ENCODE data around the gene TTC12. TPM values are rescaled to one million over a fixed set of nuclear protein-coding genes. Genes with fewer than 3 reads are reported as not detected.
A peak's percentile ranks its signal among the peaks of the same experiment; 100 is the strongest.

TTC12 gene, protein sequence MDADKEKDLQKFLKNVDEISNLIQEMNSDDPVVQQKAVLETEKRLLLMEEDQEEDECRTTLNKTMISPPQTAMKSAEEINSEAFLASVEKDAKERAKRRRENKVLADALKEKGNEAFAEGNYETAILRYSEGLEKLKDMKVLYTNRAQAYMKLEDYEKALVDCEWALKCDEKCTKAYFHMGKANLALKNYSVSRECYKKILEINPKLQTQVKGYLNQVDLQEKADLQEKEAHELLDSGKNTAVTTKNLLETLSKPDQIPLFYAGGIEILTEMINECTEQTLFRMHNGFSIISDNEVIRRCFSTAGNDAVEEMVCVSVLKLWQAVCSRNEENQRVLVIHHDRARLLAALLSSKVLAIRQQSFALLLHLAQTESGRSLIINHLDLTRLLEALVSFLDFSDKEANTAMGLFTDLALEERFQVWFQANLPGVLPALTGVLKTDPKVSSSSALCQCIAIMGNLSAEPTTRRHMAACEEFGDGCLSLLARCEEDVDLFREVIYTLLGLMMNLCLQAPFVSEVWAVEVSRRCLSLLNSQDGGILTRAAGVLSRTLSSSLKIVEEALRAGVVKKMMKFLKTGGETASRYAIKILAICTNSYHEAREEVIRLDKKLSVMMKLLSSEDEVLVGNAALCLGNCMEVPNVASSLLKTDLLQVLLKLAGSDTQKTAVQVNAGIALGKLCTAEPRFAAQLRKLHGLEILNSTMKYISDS
- polyA plus RNA-seq (2012; rRNA removed): 15.1 and 22.9 TPM in 2 replicates
- polyA plus RNA-seq (2012; cell fraction: cytosol; rRNA removed): 11.5 and 13.1 TPM in 2 replicates
- polyA plus RNA-seq (2012; cell fraction: nucleus; rRNA removed): 87.5 and 88.6 TPM in 2 replicates

DNA sequence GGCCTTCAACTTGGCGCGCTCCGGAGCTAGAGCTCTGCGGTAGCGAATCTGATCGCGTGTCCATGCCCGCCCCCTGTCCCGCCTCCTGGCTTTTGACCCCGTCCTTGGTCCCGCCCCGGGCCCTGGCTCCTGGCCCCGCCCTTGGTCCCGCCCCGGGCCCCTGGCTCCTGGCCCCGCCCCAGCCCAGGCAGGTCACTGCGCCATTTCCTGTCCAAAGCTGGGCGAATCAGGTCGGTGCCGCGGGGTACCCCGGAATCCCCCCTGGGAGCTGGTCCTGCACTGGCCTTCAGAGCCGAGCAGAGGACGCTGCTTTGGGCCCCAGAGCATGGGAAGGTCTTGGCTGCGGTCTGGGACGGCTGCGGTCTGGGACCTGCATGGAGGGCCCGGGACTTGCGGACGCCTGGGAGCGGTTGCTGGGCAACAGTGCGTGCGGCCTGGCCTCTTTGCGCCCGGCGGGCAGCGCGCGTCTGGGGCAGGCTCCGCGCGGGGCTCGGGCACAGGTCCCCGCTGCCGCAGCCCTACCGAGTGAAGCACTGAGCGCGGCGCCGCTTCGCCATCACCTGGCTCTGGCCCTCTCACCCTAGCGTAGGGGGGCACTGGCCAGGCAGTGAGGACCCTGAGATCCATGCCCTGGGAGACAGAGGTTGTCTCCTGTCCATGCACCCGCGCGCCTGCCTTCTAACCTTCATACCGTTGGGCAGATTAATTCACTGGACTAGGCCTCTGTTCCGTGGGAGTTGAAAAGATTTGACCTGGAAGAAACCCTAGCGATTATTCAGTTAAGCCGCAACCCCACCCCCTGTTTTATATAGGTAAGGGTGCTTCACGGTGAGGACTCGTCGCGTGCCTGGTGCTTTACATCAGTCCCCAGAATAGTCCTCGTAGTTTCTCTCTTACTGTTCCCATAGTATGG is at the start of gene TTC12:
Gene TTC12 (plus strand): TSS at position 195 of the 913 bp plus-strand sequence. CDS start 1,675 bp downstream, outside the sequence.
- H3K4me2 ChIP-seq: peak within 1 kb of the TSS; percentile 85
- H3K4me3 ChIP-seq (ENCODE audit: low read depth in 2 of 2, low read length in 1 of 2): peak within 1 kb of the TSS; percentile 75 to 95
- H4K20me1 ChIP-seq (ENCODE audit: insufficient read depth): no peaks in the 10 kb centered on the region
- peak; percentile 97 for DNase-seq
- CTCF ChIA-PET: interaction anchor here (1.1 to 2.5 kb wide), 7 partner anchors 9 to 947 kb away, joined by 4 to 9 read pairs (median 5); no protein-coding TSS in a partner anchor
- H3K36me3 ChIP-seq (replicated peaks in 1 of 2; ENCODE audit: control insufficient read depth in 1 of 2, insufficient read depth in 2 of 2, low read length in 1 of 2): peaks cover 7 to 18% of the 10 kb centered on the region in 2 experiments
- H3K4me1 ChIP-seq (ENCODE audit: control insufficient read depth in 1 of 2, insufficient read depth in 2 of 2, low read depth in 1 of 2, low read length in 1 of 2): peaks cover 0 to 13% of the 10 kb centered on the region in 2 experiments; a peak in 2 of 4 replicates
- 6% methylated on average over 26 of the region's 64 CpGs for WGBS (ENCODE audit: low lambda C conversion rate)
- peak within 1 kb of the TSS; percentile 65 for H3K9ac ChIP-seq
- no peaks in the 10 kb centered on the region for H3F3A ChIP-seq (replicated peaks; ENCODE audit: insufficient read depth)
- no peaks in the 10 kb centered on the region for H3K9me2 ChIP-seq
- no peaks in the 10 kb centered on the region for H3K79me2 ChIP-seq (ENCODE audit: insufficient read depth)
- H3K27ac ChIP-seq (ENCODE audit: low read depth in 2 of 2, low read length in 1 of 2): peak within 1 kb of the TSS; percentile 77 to 95
- H3K9me3 ChIP-seq: no peaks in the 10 kb centered on the region
- POLR2A ChIA-PET: interaction anchor here (0.6 to 1.2 kb wide), 4 partner anchors 87 to 416 kb away, joined by 3 read pairs; partner anchors contain the start of gene DRD2
- no peaks in the 10 kb centered on the region for H3K27me3 ChIP-seq (ENCODE audit: insufficient read depth)
- H2AFZ ChIP-seq (ENCODE audit: low read depth): peak within 1 kb of the TSS; percentile 95
- peak; percentile 83 for TF ChIP-seq MXI1 (IDR thresholded peaks at IDR 0.05; ENCODE audit: low read depth, low read length)
- TF ChIP-seq, protein P1, sequence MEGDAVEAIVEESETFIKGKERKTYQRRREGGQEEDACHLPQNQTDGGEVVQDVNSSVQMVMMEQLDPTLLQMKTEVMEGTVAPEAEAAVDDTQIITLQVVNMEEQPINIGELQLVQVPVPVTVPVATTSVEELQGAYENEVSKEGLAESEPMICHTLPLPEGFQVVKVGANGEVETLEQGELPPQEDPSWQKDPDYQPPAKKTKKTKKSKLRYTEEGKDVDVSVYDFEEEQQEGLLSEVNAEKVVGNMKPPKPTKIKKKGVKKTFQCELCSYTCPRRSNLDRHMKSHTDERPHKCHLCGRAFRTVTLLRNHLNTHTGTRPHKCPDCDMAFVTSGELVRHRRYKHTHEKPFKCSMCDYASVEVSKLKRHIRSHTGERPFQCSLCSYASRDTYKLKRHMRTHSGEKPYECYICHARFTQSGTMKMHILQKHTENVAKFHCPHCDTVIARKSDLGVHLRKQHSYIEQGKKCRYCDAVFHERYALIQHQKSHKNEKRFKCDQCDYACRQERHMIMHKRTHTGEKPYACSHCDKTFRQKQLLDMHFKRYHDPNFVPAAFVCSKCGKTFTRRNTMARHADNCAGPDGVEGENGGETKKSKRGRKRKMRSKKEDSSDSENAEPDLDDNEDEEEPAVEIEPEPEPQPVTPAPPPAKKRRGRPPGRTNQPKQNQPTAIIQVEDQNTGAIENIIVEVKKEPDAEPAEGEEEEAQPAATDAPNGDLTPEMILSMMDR (IDR thresholded peaks at IDR 0.05): no peak
- TF ChIP-seq RXRA (IDR thresholded peaks at IDR 0.05; ENCODE audit: borderline replicate concordance, low read depth): no peak
- TF ChIP-seq USF2 (IDR thresholded peaks at IDR 0.05; ENCODE audit: borderline replicate concordance, low read depth, low read length): no peak
- no peak for TF ChIP-seq FOSL2 (IDR thresholded peaks at IDR 0.05; ENCODE audit: borderline replicate concordance, low read depth)
- TF ChIP-seq, protein P2, sequence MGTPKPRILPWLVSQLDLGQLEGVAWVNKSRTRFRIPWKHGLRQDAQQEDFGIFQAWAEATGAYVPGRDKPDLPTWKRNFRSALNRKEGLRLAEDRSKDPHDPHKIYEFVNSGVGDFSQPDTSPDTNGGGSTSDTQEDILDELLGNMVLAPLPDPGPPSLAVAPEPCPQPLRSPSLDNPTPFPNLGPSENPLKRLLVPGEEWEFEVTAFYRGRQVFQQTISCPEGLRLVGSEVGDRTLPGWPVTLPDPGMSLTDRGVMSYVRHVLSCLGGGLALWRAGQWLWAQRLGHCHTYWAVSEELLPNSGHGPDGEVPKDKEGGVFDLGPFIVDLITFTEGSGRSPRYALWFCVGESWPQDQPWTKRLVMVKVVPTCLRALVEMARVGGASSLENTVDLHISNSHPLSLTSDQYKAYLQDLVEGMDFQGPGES (IDR thresholded peaks at IDR 0.05; ENCODE audit: low read depth, low read length): no peak
- no peak for TF ChIP-seq USF1 (IDR thresholded peaks at IDR 0.05; ENCODE audit: borderline replicate concordance, low read depth)
- TF ChIP-seq TCF12 (IDR thresholded peaks at IDR 0.05): no peak
- no peak for TF ChIP-seq GATA2 (CRISPR knock-in tag; IDR thresholded peaks at IDR 0.05)
- TF ChIP-seq, protein P3, sequence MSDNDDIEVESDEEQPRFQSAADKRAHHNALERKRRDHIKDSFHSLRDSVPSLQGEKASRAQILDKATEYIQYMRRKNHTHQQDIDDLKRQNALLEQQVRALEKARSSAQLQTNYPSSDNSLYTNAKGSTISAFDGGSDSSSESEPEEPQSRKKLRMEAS (IDR thresholded peaks at IDR 0.05; ENCODE audit: low read depth): 0 out of 2 replicates have a peak, but pooled peaks have one; percentile 80
- TF ChIP-seq FOXM1 (IDR thresholded peaks at IDR 0.05; ENCODE audit: low read depth): no peak
- TF ChIP-seq GABPA (IDR thresholded peaks at IDR 0.05; ENCODE audit: low read depth): peak; percentile 61
- no peak for TF ChIP-seq RAD21 (IDR thresholded peaks at IDR 0.05; ENCODE audit: low read length)
- TF ChIP-seq EZH2phosphoT487 (IDR thresholded peaks at IDR 0.05; ENCODE audit: borderline replicate concordance, low read depth): no peak
- TF ChIP-seq TEAD4 (IDR thresholded peaks at IDR 0.05; ENCODE audit: borderline replicate concordance, insufficient read depth): no peak
- TF ChIP-seq RFX5 (IDR thresholded peaks at IDR 0.05; ENCODE audit: low read length): no peak
- no peak for TF ChIP-seq NFIC (IDR thresholded peaks at IDR 0.05; ENCODE audit: borderline replicate concordance)
- TF ChIP-seq, protein P4, sequence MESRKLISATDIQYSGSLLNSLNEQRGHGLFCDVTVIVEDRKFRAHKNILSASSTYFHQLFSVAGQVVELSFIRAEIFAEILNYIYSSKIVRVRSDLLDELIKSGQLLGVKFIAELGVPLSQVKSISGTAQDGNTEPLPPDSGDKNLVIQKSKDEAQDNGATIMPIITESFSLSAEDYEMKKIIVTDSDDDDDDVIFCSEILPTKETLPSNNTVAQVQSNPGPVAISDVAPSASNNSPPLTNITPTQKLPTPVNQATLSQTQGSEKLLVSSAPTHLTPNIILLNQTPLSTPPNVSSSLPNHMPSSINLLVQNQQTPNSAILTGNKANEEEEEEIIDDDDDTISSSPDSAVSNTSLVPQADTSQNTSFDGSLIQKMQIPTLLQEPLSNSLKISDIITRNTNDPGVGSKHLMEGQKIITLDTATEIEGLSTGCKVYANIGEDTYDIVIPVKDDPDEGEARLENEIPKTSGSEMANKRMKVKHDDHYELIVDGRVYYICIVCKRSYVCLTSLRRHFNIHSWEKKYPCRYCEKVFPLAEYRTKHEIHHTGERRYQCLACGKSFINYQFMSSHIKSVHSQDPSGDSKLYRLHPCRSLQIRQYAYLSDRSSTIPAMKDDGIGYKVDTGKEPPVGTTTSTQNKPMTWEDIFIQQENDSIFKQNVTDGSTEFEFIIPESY (IDR thresholded peaks at IDR 0.05; ENCODE audit: borderline replicate concordance, low read depth): no peak
- TF ChIP-seq SIN3A (IDR thresholded peaks at IDR 0.05; ENCODE audit: borderline replicate concordance, low read depth, low read length): peak; percentile 19; the same call in 1 of the 2 replicates
- TF ChIP-seq CHD2 (IDR thresholded peaks at IDR 0.05; ENCODE audit: low read length, partially characterized antibody): peak; percentile 51
- no peak for TF ChIP-seq EP300 (IDR thresholded peaks at IDR 0.05; ENCODE audit: borderline replicate concordance in 1 of 2, low read depth in 1 of 2, low read length in 1 of 2)
